ENCODE data around the gene GIMAP5. TPM values are rescaled to one million over a fixed set of nuclear protein-coding genes. Genes with fewer than 3 reads are reported as not detected.

The GIMAP5 gene
- total RNA-seq, 1 donor from 2014 or later = 220 TPM

DNA sequence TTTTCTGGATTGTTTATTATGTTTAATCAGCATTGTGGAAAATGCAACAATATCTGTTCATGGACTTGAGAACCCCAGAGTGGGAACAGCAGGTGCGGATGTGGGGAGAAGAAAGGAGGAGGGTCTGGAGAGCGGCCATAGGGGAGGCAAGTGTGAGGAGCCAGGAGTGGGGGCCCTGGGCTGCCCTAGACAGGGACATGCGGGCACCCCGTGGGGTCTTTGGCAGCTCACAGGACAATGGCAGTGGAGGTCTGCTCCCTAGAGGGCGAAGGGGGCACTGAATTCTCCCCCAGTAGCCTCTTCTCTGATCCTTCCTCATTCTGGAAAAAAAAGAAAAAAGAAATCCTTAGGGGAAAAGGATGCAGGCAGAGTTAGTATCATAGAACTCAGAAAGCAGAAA is 54.1 kb downstream of the GIMAP5 start:
- peaks cover 2% of the 10 kb centered on the region for H3K27me3 Mint-ChIP-seq (ENCODE audit: unreplicated experiment)
- TF ChIP-seq, protein P1, sequence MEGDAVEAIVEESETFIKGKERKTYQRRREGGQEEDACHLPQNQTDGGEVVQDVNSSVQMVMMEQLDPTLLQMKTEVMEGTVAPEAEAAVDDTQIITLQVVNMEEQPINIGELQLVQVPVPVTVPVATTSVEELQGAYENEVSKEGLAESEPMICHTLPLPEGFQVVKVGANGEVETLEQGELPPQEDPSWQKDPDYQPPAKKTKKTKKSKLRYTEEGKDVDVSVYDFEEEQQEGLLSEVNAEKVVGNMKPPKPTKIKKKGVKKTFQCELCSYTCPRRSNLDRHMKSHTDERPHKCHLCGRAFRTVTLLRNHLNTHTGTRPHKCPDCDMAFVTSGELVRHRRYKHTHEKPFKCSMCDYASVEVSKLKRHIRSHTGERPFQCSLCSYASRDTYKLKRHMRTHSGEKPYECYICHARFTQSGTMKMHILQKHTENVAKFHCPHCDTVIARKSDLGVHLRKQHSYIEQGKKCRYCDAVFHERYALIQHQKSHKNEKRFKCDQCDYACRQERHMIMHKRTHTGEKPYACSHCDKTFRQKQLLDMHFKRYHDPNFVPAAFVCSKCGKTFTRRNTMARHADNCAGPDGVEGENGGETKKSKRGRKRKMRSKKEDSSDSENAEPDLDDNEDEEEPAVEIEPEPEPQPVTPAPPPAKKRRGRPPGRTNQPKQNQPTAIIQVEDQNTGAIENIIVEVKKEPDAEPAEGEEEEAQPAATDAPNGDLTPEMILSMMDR (IDR thresholded peaks at IDR 0.05; ENCODE audit: unreplicated experiment) = no peak
- DNase-seq (ENCODE audit: low spot score) = no peak
- peaks cover 43% of the 10 kb centered on the region for H3K4me1 Mint-ChIP-seq (ENCODE audit: unreplicated experiment)
- H3K27ac Mint-ChIP-seq (ENCODE audit: unreplicated experiment) = peak overlapping the region; percentile 50
- H3K4me3 Mint-ChIP-seq (ENCODE audit: unreplicated experiment) = peak overlapping the region; percentile 29
- no peaks in the 10 kb centered on the region for H3K9me3 Mint-ChIP-seq (ENCODE audit: unreplicated experiment)
- H3K36me3 Mint-ChIP-seq (ENCODE audit: low read depth, unreplicated experiment) = peaks cover 6% of the 10 kb centered on the region

DNA sequence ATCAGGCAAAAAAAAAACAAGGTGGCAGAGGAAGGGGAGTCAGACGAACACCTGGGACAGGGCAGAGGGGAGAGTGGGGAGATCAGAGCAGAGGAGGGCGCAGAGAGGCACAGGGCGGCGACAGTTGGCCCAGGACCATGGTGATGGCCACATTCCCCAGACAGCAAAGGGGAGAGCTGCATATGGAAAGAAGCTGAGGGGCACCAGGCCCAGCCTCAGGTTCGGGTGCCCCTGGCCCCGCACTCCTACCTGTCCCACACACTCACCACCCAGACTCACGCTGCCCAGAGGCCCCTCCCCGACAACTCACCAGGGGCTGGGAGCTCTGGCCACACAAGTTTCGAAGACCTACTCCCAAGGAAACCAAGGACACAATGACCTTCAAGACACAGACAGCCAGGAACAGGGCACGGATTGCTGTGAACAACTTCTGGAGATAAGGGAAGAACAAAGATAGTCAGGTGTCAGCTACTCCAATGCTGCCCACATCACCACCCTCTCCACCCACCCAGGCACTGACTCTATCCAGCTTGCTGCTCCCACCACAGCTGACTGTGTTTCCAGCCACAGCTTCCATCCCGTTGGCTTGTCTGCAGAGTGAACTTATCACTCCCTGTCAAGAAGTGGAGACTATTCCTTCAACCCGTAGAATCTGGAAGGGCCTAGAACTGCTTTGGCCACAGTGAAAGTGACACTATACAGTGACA is 54.7 kb downstream of the GIMAP5 start:
- Mint-ChIP-seq H3K27me3 (ENCODE audit: unreplicated experiment) (peaks cover 2% of the 10 kb centered on the region), H3K27ac (ENCODE audit: unreplicated experiment) (no peak overlapping the region), H3K36me3 (ENCODE audit: low read depth, unreplicated experiment) (peaks cover 7% of the 10 kb centered on the region), H3K4me1 (ENCODE audit: unreplicated experiment) (peaks cover 43% of the 10 kb centered on the region), H3K9me3 (ENCODE audit: unreplicated experiment) (no peaks in the 10 kb centered on the region), H3K4me3 (ENCODE audit: unreplicated experiment) (peak overlapping the region; percentile 29)
- no peak for DNase-seq (ENCODE audit: low spot score)
- TF ChIP-seq, protein P1 (IDR thresholded peaks at IDR 0.05; ENCODE audit: unreplicated experiment) = no peak

Other genes with a start within 250 kb of the GIMAP5 start
- gene GIMAP7, start 222.5 kb upstream of the GIMAP5 start, total RNA-seq (ENCODE audit: unreplicated experiment) = 2.2 TPM
- 6.4 TPM for gene GIMAP4, start 170.0 kb upstream of the GIMAP5 start, total RNA-seq (ENCODE audit: unreplicated experiment)
- gene GIMAP6, start 105.0 kb upstream of the GIMAP5 start, total RNA-seq (ENCODE audit: unreplicated experiment) = 47.7 TPM
- 1.9 TPM for gene GIMAP2, start 51.7 kb upstream of the GIMAP5 start, total RNA-seq (ENCODE audit: unreplicated experiment)
- gene GIMAP1, start 20.8 kb upstream of the GIMAP5 start, total RNA-seq (ENCODE audit: unreplicated experiment) = 3.6 TPM
- gene TMEM176B, start 62.9 kb downstream of the GIMAP5 start, total RNA-seq (ENCODE audit: unreplicated experiment) = 1.4 TPM
- gene TMEM176A, start 63.4 kb downstream of the GIMAP5 start, total RNA-seq (ENCODE audit: unreplicated experiment) = 1.3 TPM
- 0.41 TPM for gene AOC1, start 115.1 kb downstream of the GIMAP5 start, total RNA-seq (ENCODE audit: unreplicated experiment)
- 3.4 TPM for gene KCNH2, start 240.9 kb downstream of the GIMAP5 start, total RNA-seq (ENCODE audit: unreplicated experiment)